Testis (tissue), 2 donors: ENCODE data around the gene PLEKHG4B.
"Not testable (repeated sequence)": the region's sequence is repeated elsewhere in the genome, so short reads cannot be mapped to it uniquely, and the experiment has no call there.

Experiments used
- POLR2A ChIP-seq: fragments of 450-650 bp; IDR thresholded peaks from one replicate; pipeline ENCODE4 v1.6.1; 2017; ENCODE audit warnings: antibody characterized with exemption, mild to moderate bottlenecking, moderate library complexity
- TF ChIP-seq, protein P1 (sequence below), 3 experiments: fragments of 450-650 bp in 2 of 3; fragments of 200-600 bp in 1 of 3; sonication (generic) in 1 of 3; IDR thresholded peaks; one replicate each; pipeline ENCODE4 v1.5.1; 2016 to 2019; ENCODE audit warnings: antibody characterized with exemption in 3 of 3, mild to moderate bottlenecking in 2 of 3, moderate library complexity in 1 of 3

DNA sequence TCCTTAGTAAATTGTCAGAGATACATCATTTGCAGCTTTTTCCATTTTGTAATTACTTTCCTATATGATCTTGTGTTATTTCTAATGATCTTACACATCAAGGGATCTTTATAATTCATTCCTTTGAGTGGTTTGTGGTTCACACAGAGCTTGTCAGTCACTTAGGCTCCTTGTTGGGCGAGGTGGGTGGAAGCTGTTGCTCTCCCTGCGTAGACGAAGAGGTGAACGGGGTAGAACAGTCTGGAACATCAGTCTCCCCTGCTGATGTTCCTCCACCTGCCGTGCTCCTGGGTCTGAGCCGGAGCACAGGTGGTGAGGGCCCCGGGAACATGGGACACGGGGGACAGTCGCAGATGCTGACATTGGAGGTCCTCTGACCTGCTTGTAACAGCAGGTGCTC is 143.6 kb downstream of the PLEKHG4B start:
- TF ChIP-seq, protein P1, sequence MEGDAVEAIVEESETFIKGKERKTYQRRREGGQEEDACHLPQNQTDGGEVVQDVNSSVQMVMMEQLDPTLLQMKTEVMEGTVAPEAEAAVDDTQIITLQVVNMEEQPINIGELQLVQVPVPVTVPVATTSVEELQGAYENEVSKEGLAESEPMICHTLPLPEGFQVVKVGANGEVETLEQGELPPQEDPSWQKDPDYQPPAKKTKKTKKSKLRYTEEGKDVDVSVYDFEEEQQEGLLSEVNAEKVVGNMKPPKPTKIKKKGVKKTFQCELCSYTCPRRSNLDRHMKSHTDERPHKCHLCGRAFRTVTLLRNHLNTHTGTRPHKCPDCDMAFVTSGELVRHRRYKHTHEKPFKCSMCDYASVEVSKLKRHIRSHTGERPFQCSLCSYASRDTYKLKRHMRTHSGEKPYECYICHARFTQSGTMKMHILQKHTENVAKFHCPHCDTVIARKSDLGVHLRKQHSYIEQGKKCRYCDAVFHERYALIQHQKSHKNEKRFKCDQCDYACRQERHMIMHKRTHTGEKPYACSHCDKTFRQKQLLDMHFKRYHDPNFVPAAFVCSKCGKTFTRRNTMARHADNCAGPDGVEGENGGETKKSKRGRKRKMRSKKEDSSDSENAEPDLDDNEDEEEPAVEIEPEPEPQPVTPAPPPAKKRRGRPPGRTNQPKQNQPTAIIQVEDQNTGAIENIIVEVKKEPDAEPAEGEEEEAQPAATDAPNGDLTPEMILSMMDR (IDR thresholded peaks at IDR 0.05): not testable (repeated sequence)
- not testable (repeated sequence) for TF ChIP-seq POLR2A
